H9 (cell line): ENCODE measurements around the gene INVS. TPM values are rescaled to one million over a fixed set of nuclear protein-coding genes. Genes with fewer than 3 reads are reported as not detected.

Experiments used
- DNase-seq: peaks from one replicate; pipeline ENCODE4 v3.0.0-alpha.2; 2017
- H2AFZ ChIP-seq: one replicate; pipeline ENCODE4 v1.6.1; 2013; ENCODE audit warnings: mild to moderate bottlenecking, low read length, control low read depth, moderate library complexity
- H2AK5ac ChIP-seq: 2 replicates; pipeline ENCODE4 v1.6.1; 2013; ENCODE audit warnings: low read length, control low read depth, mixed read lengths; ENCODE audit not compliant: insufficient read length
- H2BK120ac ChIP-seq: one replicate; pipeline ENCODE4 v1.6.1; 2013; ENCODE audit warnings: low read depth, mild to moderate bottlenecking, low read length, control low read depth, inconsistent platforms; ENCODE audit not compliant: poor library complexity, severe bottlenecking
- H2BK12ac ChIP-seq: 2 replicates; pipeline ENCODE4 v1.6.1; 2013; ENCODE audit warnings: low read length, control low read depth, mixed read lengths, low read depth; ENCODE audit not compliant: insufficient read length
- H2BK15ac ChIP-seq: 2 replicates; pipeline ENCODE4 v1.6.1; 2013; ENCODE audit warnings: low read depth, low read length, control low read depth
- H2BK20ac ChIP-seq: one replicate; pipeline ENCODE4 v1.6.1; 2013; ENCODE audit warnings: low read depth, mild to moderate bottlenecking, low read length, control low read depth, inconsistent platforms; ENCODE audit not compliant: poor library complexity, severe bottlenecking
- H2BK5ac ChIP-seq: 2 replicates; pipeline ENCODE4 v1.6.1; 2013; ENCODE audit warnings: low read length, control low read depth, mixed read lengths; ENCODE audit not compliant: insufficient read length
- H3K14ac ChIP-seq: 2 replicates; pipeline ENCODE4 v1.6.1; 2013; ENCODE audit warnings: low read length, control low read depth; ENCODE audit not compliant: insufficient read depth
- H3K18ac ChIP-seq: 2 replicates; pipeline ENCODE4 v1.6.1; 2013; ENCODE audit warnings: low read depth, mild to moderate bottlenecking, mixed read lengths, low read length, control low read depth; ENCODE audit not compliant: insufficient read length
- H3K23ac ChIP-seq: 2 replicates; pipeline ENCODE4 v1.6.1; 2013; ENCODE audit warnings: low read length, control low read depth, mixed read lengths, low read depth; ENCODE audit not compliant: insufficient read length
- H3K23me2 ChIP-seq: 2 replicates; pipeline ENCODE4 v1.6.1; 2013; ENCODE audit warnings: low read depth, mild to moderate bottlenecking, mixed read lengths, low read length, control low read depth; ENCODE audit not compliant: insufficient read length, poor library complexity, severe bottlenecking
- H3K27ac ChIP-seq: 2 replicates; pipeline ENCODE4 v1.5.1; 2013; ENCODE audit warnings: low read length, control low read depth, mixed read lengths, low read depth; ENCODE audit not compliant: insufficient read length
- H3K27me3 ChIP-seq: 2 replicates; pipeline ENCODE4 v1.6.1; 2013; ENCODE audit warnings: low read length, control low read depth, inconsistent platforms; ENCODE audit not compliant: insufficient read depth
- H3K4ac ChIP-seq: 2 replicates; pipeline ENCODE4 v1.6.1; 2013; ENCODE audit warnings: low read depth, mild to moderate bottlenecking, control low read depth, inconsistent platforms, low read length, moderate library complexity
- H3K4me1 ChIP-seq: 2 replicates; pipeline ENCODE4 v1.6.1; 2013; ENCODE audit warnings: low read length, control low read depth, inconsistent platforms; ENCODE audit not compliant: insufficient read depth
- H3K4me2 ChIP-seq: 2 replicates; pipeline ENCODE4 v1.6.1; 2013; ENCODE audit warnings: low read length, control low read depth, mixed read lengths; ENCODE audit not compliant: insufficient read length, insufficient read depth
- H3K56ac ChIP-seq: 2 replicates; pipeline ENCODE4 v1.6.1; 2013; ENCODE audit warnings: low read depth, mild to moderate bottlenecking, mixed read lengths, low read length, control low read depth; ENCODE audit not compliant: insufficient read length
- H3K79me1 ChIP-seq: 2 replicates; pipeline ENCODE4 v1.6.1; 2013; ENCODE audit warnings: low read depth, mild to moderate bottlenecking, moderate library complexity, low read length, control low read depth, inconsistent platforms; ENCODE audit not compliant: insufficient read depth, poor library complexity, severe bottlenecking
- H3K79me2 ChIP-seq: 2 replicates; pipeline ENCODE4 v1.6.1; 2013; ENCODE audit warnings: low read length, control low read depth, inconsistent platforms; ENCODE audit not compliant: insufficient read depth
- H3K9ac ChIP-seq: 2 replicates; pipeline ENCODE4 v1.6.1; 2013; ENCODE audit warnings: low read length, control low read depth, mixed read lengths; ENCODE audit not compliant: insufficient read length; ENCODE audit errors: extremely low read depth
- H3K9me3 ChIP-seq: one replicate; pipeline ENCODE4 v1.6.1; 2013; ENCODE audit warnings: low read depth, low read length, inconsistent platforms; ENCODE audit not compliant: control insufficient read depth
- H3T11ph ChIP-seq: one replicate; pipeline ENCODE4 v1.6.1; 2013; ENCODE audit warnings: mild to moderate bottlenecking, low read length, control low read depth, inconsistent platforms
- H4K20me1 ChIP-seq: one replicate; pipeline ENCODE4 v1.6.1; 2013; ENCODE audit not compliant: control insufficient read depth, insufficient read length, insufficient read depth
- H4K5ac ChIP-seq: 2 replicates; pipeline ENCODE4 v1.6.1; 2013; ENCODE audit warnings: low read depth, mild to moderate bottlenecking, mixed read lengths, low read length, control low read depth; ENCODE audit not compliant: insufficient read length
- H4K8ac ChIP-seq: replicated peaks from 2 replicates; pipeline ENCODE4 v1.6.1; 2013; ENCODE audit warnings: low read length, control low read depth, mixed read lengths, low read depth; ENCODE audit not compliant: insufficient read length
- H4K91ac ChIP-seq: 2 replicates; pipeline ENCODE4 v1.6.1; 2013; ENCODE audit warnings: low read depth, mild to moderate bottlenecking, moderate library complexity, mixed read lengths, low read length, control low read depth; ENCODE audit not compliant: insufficient read length
- H3K27ac Mint-ChIP-seq, 3 experiments: 2 replicates in 2 of 3; 3 replicates in 1 of 3; pipeline ENCODE4 v1.8.0; 2020 to 2021; ENCODE audit warnings: mixed read lengths in 3 of 3, mild to moderate bottlenecking in 1 of 3, moderate library complexity in 1 of 3
- H3K27me3 Mint-ChIP-seq: 2 replicates; pipeline ENCODE4 v1.8.0; 2021; ENCODE audit warnings: low read depth, mild to moderate bottlenecking, moderate library complexity, mixed read lengths
- H3K36me3 Mint-ChIP-seq, 3 experiments: 2 replicates in 2 of 3; 3 replicates in 1 of 3; pipeline ENCODE4 v1.8.0; 2020 to 2021; ENCODE audit warnings: low read depth in 3 of 3, mixed read lengths in 3 of 3; ENCODE audit not compliant: insufficient read depth in 1 of 3
- H3K4me1 Mint-ChIP-seq, 2 experiments: 2 replicates each; pipeline ENCODE4 v1.8.0; 2020; ENCODE audit warnings: mixed read lengths in 2 of 2
- H3K4me3 Mint-ChIP-seq, 2 experiments: 2 replicates in 1 of 2; 3 replicates in 1 of 2; pipeline ENCODE4 v1.8.0; 2020 to 2021; ENCODE audit warnings: mild to moderate bottlenecking in 2 of 2, mixed read lengths in 2 of 2, moderate library complexity in 1 of 2
- H3K9me3 Mint-ChIP-seq, 2 experiments: 2 replicates in 1 of 2; 3 replicates in 1 of 2; pipeline ENCODE4 v1.8.0; 2020; ENCODE audit warnings: mild to moderate bottlenecking in 2 of 2, mixed read lengths in 2 of 2, moderate library complexity in 1 of 2
- CTCF ChIP-seq: fragments of 200-600 bp; sonication (generic); conservative IDR thresholded peaks from 3 replicates; pipeline ENCODE4 v1.8.0; 2021; ENCODE audit warnings: antibody characterized with exemption, mild to moderate bottlenecking
- WGBS: extraction: QIAGEN DNeasy Blood & Tissue Kit; methylation state at CpG from one replicate; pipeline ENCODE4 v1.1.7; 2013; ENCODE audit warnings: missing lambda C conversion rate, low lambda C conversion rate, mixed read lengths; ENCODE audit not compliant: insufficient read length; ENCODE audit errors: extremely low coverage; 5-methylcytosine and 5-hydroxymethylcytosine counted together
- total RNA-seq: library from RNA; stranded (reverse); gene quantifications from 2 replicates; pipeline ENCODE4 v1.2.1, GENCODE V29; 2021

The INVS gene
- total RNA-seq, 1 experiment from 2014 or later: 7.5 TPM

- H3K23me2 ChIP-seq: no peaks in the 10 kb centered on the region
- no peaks in the 10 kb centered on the region for H3K27me3 Mint-ChIP-seq
- H3K9me3 ChIP-seq: no peaks in the 10 kb centered on the region
- no peaks in the 10 kb centered on the region for H3K4me1 ChIP-seq
- no peak overlapping the region for H2BK12ac ChIP-seq
- H4K8ac ChIP-seq: no peak overlapping the region
- H3K9me3 Mint-ChIP-seq: no peaks in the 10 kb centered on the region
- no peaks in the 10 kb centered on the region for H3K27me3 ChIP-seq
- H4K20me1 ChIP-seq: no peaks in the 10 kb centered on the region
- no peak overlapping the region for H2BK15ac ChIP-seq
- H3K4me1 Mint-ChIP-seq: peaks cover 0 to 3% of the 10 kb centered on the region in 2 experiments; a peak in 2 of 4 replicates
- no peak for TF ChIP-seq CTCF
- no peak overlapping the region for H4K5ac ChIP-seq
- H2AK5ac ChIP-seq: no peak overlapping the region
- H3K4me2 ChIP-seq: no peak overlapping the region
- no peak for DNase-seq
- no peak overlapping the region for H3K9ac ChIP-seq
- no peak overlapping the region for H3K18ac ChIP-seq
- no peak overlapping the region for H4K91ac ChIP-seq
- no peak overlapping the region for H3K27ac Mint-ChIP-seq
- no peak overlapping the region for H3K4me3 Mint-ChIP-seq
- no peak overlapping the region for H3K56ac ChIP-seq
- no peak overlapping the region for H2BK5ac ChIP-seq
- H3T11ph ChIP-seq: no peak overlapping the region
- WGBS: no CpG with 5 or more reads among the region's 3 CpGs
- H2AFZ ChIP-seq: no peak overlapping the region
- no peak overlapping the region for H3K23ac ChIP-seq
- H3K79me1 ChIP-seq: no peaks in the 10 kb centered on the region
- H3K36me3 Mint-ChIP-seq: peaks cover 42 to 70% (median 49%) of the 10 kb centered on the region in 3 experiments
- no peaks in the 10 kb centered on the region for H3K79me2 ChIP-seq
- H2BK20ac ChIP-seq: no peak overlapping the region
- no peak overlapping the region for H2BK120ac ChIP-seq
- no peak overlapping the region for H3K27ac ChIP-seq
- H3K14ac ChIP-seq: no peak overlapping the region
- no peak overlapping the region for H3K4ac ChIP-seq
Observed at GRCh38 chr9:100294341-100294740, 195.3 kb downstream of the INVS start.
